Thyroid gland (tissue), 4 donors: ENCODE measurements around the gene LSP1.

Experiments
- CTCF ChIP-seq, 6 experiments: fragments of 200-600 bp in 3 of 6; fragments of 450-650 bp in 3 of 6; sonication (generic) in 3 of 6; IDR thresholded peaks; one replicate each; pipeline ENCODE4 v1.5.1; 2016 to 2019; ENCODE audit warnings: antibody characterized with exemption in 6 of 6, mild to moderate bottlenecking in 2 of 6, inconsistent platforms in 1 of 6, moderate library complexity in 1 of 6
- POLR2A ChIP-seq, 2 donors: fragments of 450-650 bp; IDR thresholded peaks; one replicate each; pipeline ENCODE4 v1.6.1; 2017; ENCODE audit warnings: antibody characterized with exemption in 2 of 2, mild to moderate bottlenecking in 2 of 2, moderate library complexity in 1 of 2

DNA sequence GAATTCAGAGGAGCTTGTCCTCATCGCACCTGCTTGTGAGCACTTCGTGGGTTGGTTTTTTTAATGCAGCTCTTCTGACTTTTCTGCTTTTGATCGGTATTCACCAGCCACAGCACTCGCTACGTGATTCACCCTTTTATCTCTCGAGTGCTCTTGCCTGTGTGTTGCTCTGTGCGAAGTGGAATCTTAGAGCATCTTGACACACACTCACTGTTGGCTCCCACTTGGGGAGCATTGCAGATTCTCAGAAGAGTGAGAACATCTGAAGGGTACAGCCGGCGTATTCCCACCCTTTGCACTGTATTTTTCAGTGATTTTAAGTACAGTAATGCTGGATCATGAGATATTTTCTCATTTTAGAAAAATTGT, 77.6 kb downstream of the LSP1 start:
- TF ChIP-seq POLR2A (IDR thresholded peaks at IDR 0.05) (no peak), CTCF (IDR thresholded peaks at IDR 0.05) (no peak)
